Measurements from ENCODE around the gene MRPL55.

- TF ChIP-seq POLR2A (IDR thresholded peaks at IDR 0.05) (no peak), CTCF (IDR thresholded peaks at IDR 0.05) (no peak)
Observed at GRCh38 chr1:228095161-228095560, 13.9 kb downstream of the MRPL55 start.

Data from thyroid gland (tissue), 4 donors.